Measurements from ENCODE around the gene PHYHD1. TPM values are rescaled to one million over a fixed set of nuclear protein-coding genes. Genes with fewer than 3 reads are reported as not detected.

The PHYHD1 gene
- total and polyA plus RNA-seq, 2 donors = 9.7 to 25.6 TPM

DNA sequence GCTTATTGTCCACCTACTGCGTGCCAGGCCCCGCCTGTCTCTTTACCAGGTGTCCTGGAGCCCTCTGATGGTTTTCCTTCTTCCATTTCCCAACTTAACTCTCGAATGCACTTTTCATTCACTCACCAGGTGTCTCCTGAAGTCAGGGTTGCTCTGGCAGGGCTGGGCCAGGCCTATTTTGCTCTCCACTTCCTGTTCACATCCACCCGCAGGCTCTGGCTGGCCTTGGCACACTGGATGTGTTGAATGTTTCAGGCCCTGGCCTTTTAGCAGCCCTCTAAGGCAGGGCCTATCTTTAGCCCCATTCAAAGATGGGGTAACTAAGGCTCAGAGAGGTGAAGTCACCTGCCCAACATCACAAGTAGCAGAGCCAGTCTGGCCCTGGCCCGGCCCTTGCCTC is 22.4 kb upstream of the PHYHD1 start:
- peaks cover 0 to 2% of the 10 kb centered on the region in 2 donors for H3K9me3 ChIP-seq (ENCODE audit: control insufficient read depth in 2 of 2, insufficient read depth in 1 of 2, low read length in 1 of 2)
- H3K27me3 ChIP-seq (ENCODE audit: control insufficient read depth in 2 of 2, insufficient read depth in 1 of 2, low read length in 1 of 2) = no peaks in the 10 kb centered on the region
- H3K4me3 ChIP-seq (ENCODE audit: low read length in 2 of 2) = no peak overlapping the region
- peak overlapping the region; percentile 86 to 90 for H3K27ac ChIP-seq (ENCODE audit: low read depth in 1 of 2, low read length in 1 of 2)
- H3K36me3 ChIP-seq (ENCODE audit: control insufficient read depth in 2 of 2, insufficient read depth in 2 of 2, low read length in 1 of 2) = peaks cover 26 to 31% of the 10 kb centered on the region in 2 donors
- 70% methylated on average over 5 of the region's 5 CpGs for WGBS
- H3K4me1 ChIP-seq (ENCODE audit: control insufficient read depth in 2 of 2, insufficient read depth in 2 of 2, low read length in 2 of 2) = peaks cover 39 to 57% of the 10 kb centered on the region in 2 donors
- DNase-seq (ENCODE audit: low read depth in 6 of 9, low spot score in 9 of 9) = peak in 1 of 9 donors; percentile 29

DNA sequence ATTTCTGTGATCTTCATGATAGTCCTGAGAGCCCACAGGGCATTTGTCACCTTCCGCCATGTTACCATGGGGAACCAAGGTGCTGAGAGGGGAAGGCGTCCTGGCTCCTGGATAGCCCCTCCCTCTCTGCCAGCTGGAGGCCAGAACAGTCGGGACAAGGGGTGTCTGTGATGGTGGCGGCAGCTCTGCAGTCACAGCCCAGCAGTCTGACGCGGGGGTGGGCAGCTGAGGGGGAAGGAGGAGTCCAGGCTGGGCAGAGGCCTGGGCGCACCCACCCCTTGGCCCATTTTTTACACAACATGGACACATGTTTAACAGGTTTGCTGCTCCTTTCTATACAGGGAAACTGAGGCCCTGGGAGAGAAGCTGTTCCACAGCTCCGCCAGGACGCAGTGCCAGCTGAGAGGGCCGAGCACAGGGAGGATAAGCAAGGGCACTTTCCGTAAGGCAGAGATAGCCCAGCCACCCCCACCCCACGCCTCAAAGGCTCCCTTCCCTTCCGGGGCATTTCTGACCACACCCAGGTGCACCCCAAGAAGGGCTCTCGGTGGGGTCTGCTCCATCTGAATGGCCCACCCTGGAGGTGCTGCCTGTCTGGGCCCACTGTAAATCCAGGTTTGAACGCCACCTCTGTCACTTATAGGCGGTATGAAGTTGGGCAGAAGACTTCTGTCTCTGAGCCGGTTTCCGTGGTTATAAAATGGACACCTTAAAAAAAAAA is 21.8 kb upstream of the PHYHD1 start:
- no peak for DNase-seq (ENCODE audit: low read depth in 6 of 9, low spot score in 9 of 9)
- Histone ChIP-seq H3K27ac (ENCODE audit: low read depth in 1 of 2, low read length in 1 of 2) (peak overlapping the region; percentile 86 to 90), H3K4me1 (ENCODE audit: control insufficient read depth in 2 of 2, insufficient read depth in 2 of 2, low read length in 2 of 2) (peaks cover 39 to 64% of the 10 kb centered on the region in 2 donors), H3K4me3 (ENCODE audit: low read length in 2 of 2) (no peak overlapping the region), H3K9me3 (ENCODE audit: control insufficient read depth in 2 of 2, insufficient read depth in 1 of 2, low read length in 1 of 2) (peaks cover 0 to 2% of the 10 kb centered on the region in 2 donors), H3K36me3 (ENCODE audit: control insufficient read depth in 2 of 2, insufficient read depth in 2 of 2, low read length in 1 of 2) (peaks cover 24 to 26% of the 10 kb centered on the region in 2 donors), H3K27me3 (ENCODE audit: control insufficient read depth in 2 of 2, insufficient read depth in 1 of 2, low read length in 1 of 2) (no peaks in the 10 kb centered on the region)
- 88% methylated on average over 18 of the region's 18 CpGs for WGBS

DNA sequence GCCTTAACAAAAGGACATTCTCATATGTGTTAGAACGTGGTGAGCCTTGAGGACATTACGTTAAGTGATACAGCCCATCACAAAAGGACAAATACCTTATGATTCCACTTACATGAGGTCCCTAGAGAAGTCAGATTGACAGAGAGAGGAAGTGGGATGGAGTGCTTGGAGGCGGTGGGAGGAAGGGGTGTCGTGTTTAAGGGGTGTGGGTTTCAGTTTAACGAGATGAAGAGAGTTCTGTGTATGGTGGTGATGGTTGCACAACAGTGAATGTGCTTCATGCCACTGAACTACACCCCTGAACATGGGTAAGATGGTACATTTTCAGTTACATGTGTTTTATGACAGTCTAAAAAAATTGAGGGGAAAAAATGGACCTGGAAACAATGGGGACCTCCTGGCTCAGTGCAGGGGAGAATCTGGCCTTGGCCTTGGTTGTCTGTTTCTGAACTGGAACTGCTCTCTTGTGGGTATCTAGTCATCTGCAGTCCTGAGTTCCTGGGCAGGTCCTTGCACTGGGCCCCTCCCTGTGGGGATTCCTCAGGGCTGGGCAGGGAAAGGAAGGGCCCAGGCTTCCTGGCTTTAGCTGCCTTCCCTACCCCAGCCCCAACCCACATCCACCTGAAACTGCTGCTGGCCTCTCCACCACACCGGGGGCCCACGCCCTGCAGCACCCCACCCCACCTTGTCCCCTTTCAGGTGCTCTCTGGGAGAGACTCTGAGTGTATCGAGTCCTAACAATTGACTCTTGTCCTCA is 21.0 kb upstream of the PHYHD1 start:
- peaks cover 0 to 2% of the 10 kb centered on the region in 2 donors for H3K9me3 ChIP-seq (ENCODE audit: control insufficient read depth in 2 of 2, insufficient read depth in 1 of 2, low read length in 1 of 2)
- DNase-seq (ENCODE audit: low read depth in 6 of 9, low spot score in 9 of 9) = peak in 1 of 9 donors; percentile 50
- 29% methylated on average over 8 of the region's 8 CpGs for WGBS
- H3K27me3 ChIP-seq (ENCODE audit: control insufficient read depth in 2 of 2, insufficient read depth in 1 of 2, low read length in 1 of 2) = no peaks in the 10 kb centered on the region
- peaks cover 22 to 24% of the 10 kb centered on the region in 2 donors for H3K36me3 ChIP-seq (ENCODE audit: control insufficient read depth in 2 of 2, insufficient read depth in 2 of 2, low read length in 1 of 2)
- peaks cover 39 to 69% of the 10 kb centered on the region in 2 donors for H3K4me1 ChIP-seq (ENCODE audit: control insufficient read depth in 2 of 2, insufficient read depth in 2 of 2, low read length in 2 of 2)
- H3K4me3 ChIP-seq (ENCODE audit: low read length in 2 of 2) = no peak overlapping the region
- peak overlapping the region; percentile 86 to 90 for H3K27ac ChIP-seq (ENCODE audit: low read depth in 1 of 2, low read length in 1 of 2)

DNA sequence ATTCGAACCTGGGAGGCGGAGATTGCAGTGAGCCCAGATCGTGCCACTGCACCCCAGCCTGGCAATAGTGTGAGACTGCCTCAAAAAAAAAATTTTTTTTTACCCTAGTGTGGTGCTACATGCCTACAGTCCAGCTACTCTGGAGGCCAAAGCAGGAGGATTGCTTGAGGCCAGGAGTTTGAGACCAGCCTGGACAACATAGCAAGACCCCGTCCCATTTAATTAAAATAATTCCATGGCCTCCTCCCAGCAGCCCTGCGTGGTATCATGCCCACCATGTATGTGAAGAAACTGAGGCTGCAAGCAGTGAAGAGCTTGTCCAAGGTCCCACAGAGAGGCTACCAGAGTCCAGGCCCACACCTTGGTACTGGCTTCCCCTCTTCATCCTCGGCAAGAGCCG is 19.4 kb upstream of the PHYHD1 start:
- peaks cover 0 to 2% of the 10 kb centered on the region in 2 donors for H3K9me3 ChIP-seq (ENCODE audit: control insufficient read depth in 2 of 2, insufficient read depth in 1 of 2, low read length in 1 of 2)
- peak overlapping the region; percentile 97 to 99 for H3K27ac ChIP-seq (ENCODE audit: low read depth in 1 of 2, low read length in 1 of 2)
- H3K36me3 ChIP-seq (ENCODE audit: control insufficient read depth in 2 of 2, insufficient read depth in 2 of 2, low read length in 1 of 2) = peaks cover 13 to 14% of the 10 kb centered on the region in 2 donors
- H3K4me3 ChIP-seq (ENCODE audit: low read length in 2 of 2) = no peak overlapping the region
- H3K27me3 ChIP-seq (ENCODE audit: control insufficient read depth in 2 of 2, insufficient read depth in 1 of 2, low read length in 1 of 2) = no peaks in the 10 kb centered on the region
- peaks cover 39 to 69% of the 10 kb centered on the region in 2 donors for H3K4me1 ChIP-seq (ENCODE audit: control insufficient read depth in 2 of 2, insufficient read depth in 2 of 2, low read length in 2 of 2)
- DNase-seq (ENCODE audit: low read depth in 6 of 9, low spot score in 9 of 9) = no peak
- WGBS = 92% methylated on average over 7 of the region's 7 CpGs

DNA sequence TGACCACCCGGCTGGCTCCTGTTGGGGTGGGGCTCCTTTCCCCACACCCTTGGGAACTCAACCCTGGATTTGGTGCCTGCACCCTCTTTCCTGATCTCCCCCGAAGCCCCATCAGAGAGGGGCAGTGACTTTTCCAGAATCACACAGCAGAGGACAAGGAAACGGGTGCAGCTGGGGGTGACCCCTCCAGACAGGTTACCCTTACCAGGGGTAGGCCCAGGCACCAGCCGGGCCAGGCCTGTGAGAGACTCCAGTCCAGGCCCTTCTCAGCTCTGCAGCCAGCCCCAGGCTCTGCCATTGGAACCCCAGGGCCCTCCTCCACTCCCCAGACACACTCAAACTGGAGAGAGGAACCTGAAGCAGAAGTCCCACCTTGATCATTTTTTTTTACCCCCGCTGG is 19.0 kb upstream of the PHYHD1 start:
- Histone ChIP-seq H3K27ac (ENCODE audit: low read depth in 1 of 2, low read length in 1 of 2) (peak overlapping the region; percentile 97 to 99), H3K9me3 (ENCODE audit: control insufficient read depth in 2 of 2, insufficient read depth in 1 of 2, low read length in 1 of 2) (peaks cover 0 to 2% of the 10 kb centered on the region in 2 donors), H3K36me3 (ENCODE audit: control insufficient read depth in 2 of 2, insufficient read depth in 2 of 2, low read length in 1 of 2) (peaks cover 15 to 16% of the 10 kb centered on the region in 2 donors), H3K4me1 (ENCODE audit: control insufficient read depth in 2 of 2, insufficient read depth in 2 of 2, low read length in 2 of 2) (peaks cover 39 to 69% of the 10 kb centered on the region in 2 donors), H3K4me3 (ENCODE audit: low read length in 2 of 2) (no peak overlapping the region), H3K27me3 (ENCODE audit: control insufficient read depth in 2 of 2, insufficient read depth in 1 of 2, low read length in 1 of 2) (no peaks in the 10 kb centered on the region)
- no peak for DNase-seq (ENCODE audit: low read depth in 6 of 9, low spot score in 9 of 9)
- WGBS = 73% methylated on average over 5 of the region's 5 CpGs

DNA sequence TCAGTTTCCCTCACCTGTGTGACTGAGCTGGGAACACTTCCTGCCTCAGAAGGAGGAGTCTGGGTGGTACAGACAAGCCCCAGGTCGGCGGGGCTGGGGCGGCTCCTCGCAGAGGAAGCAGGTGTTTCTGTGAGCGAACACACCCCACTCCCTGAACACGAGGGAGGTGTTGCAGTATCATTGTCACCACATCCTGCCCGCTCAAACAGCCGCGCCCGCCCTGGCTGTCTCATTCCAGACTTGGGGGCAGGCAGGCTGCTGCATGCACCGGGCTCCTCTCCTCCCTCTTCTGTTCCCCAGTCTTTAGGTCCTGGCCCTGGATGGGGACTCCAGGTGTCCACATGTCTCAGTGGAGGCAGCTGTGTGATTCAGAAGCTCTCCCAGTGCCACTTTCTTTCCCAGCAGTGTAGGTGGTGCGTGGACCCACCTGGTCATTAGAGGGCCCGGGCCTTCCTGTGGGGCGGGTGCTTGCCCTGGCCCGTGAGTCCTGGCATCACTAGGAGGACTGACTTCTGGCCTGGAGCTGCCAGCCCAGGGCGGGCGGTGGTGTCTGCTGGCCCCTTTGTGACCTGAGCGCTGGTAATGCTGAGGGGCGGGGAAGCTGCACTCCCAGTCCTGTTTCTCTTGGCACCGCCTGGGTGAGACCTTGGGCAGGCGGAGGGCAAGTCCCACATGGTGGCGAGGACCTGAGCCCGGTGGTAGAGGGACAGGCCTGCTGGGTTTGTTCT is 18.3 kb upstream of the PHYHD1 start:
- H3K27me3 ChIP-seq (ENCODE audit: control insufficient read depth in 2 of 2, insufficient read depth in 1 of 2, low read length in 1 of 2) = no peaks in the 10 kb centered on the region
- peaks cover 0 to 2% of the 10 kb centered on the region in 2 donors for H3K9me3 ChIP-seq (ENCODE audit: control insufficient read depth in 2 of 2, insufficient read depth in 1 of 2, low read length in 1 of 2)
- H3K36me3 ChIP-seq (ENCODE audit: control insufficient read depth in 2 of 2, insufficient read depth in 2 of 2, low read length in 1 of 2) = peaks cover 16 to 19% of the 10 kb centered on the region in 2 donors
- WGBS = 36% methylated on average over 23 of the region's 23 CpGs
- DNase-seq (ENCODE audit: low read depth in 6 of 9, low spot score in 9 of 9) = peak; percentile 67 to 95 (median 84)
- peak overlapping the region; percentile 14 to 25 for H3K4me3 ChIP-seq (ENCODE audit: low read length in 2 of 2)
- peaks cover 39 to 69% of the 10 kb centered on the region in 2 donors for H3K4me1 ChIP-seq (ENCODE audit: control insufficient read depth in 2 of 2, insufficient read depth in 2 of 2, low read length in 2 of 2)
- H3K27ac ChIP-seq (ENCODE audit: low read depth in 1 of 2, low read length in 1 of 2) = peak overlapping the region; percentile 97 to 99

DNA sequence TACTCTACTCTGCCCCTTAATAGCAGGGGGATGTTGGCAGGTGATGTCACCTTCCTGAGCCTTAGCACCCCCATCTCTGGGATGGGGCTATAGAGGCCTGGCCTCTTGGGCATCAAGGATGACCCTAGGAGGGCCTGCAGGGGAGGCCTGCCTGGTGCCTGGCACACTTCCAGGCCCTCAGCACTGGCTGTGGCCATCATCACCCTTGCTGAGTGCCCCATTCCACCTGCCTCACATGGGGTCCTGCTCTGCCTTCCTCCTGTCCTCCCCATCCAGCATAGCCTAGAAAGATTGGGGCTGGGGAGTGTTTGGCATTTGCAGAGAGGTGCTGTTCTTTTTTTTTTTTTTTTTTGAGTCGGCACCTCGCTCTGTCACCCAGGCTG is 17.7 kb upstream of the PHYHD1 start:
- Histone ChIP-seq H3K36me3 (ENCODE audit: control insufficient read depth in 2 of 2, insufficient read depth in 2 of 2, low read length in 1 of 2) (peaks cover 22 to 24% of the 10 kb centered on the region in 2 donors), H3K27me3 (ENCODE audit: control insufficient read depth in 2 of 2, insufficient read depth in 1 of 2, low read length in 1 of 2) (no peaks in the 10 kb centered on the region), H3K27ac (ENCODE audit: low read depth in 1 of 2, low read length in 1 of 2) (peak overlapping the region; percentile 97 to 99), H3K9me3 (ENCODE audit: control insufficient read depth in 2 of 2, insufficient read depth in 1 of 2, low read length in 1 of 2) (peaks cover 0 to 2% of the 10 kb centered on the region in 2 donors), H3K4me3 (ENCODE audit: low read length in 2 of 2) (no peak overlapping the region), H3K4me1 (ENCODE audit: control insufficient read depth in 2 of 2, insufficient read depth in 2 of 2, low read length in 2 of 2) (peaks cover 39 to 65% of the 10 kb centered on the region in 2 donors)
- WGBS = 97% methylated on average over 2 of the region's 2 CpGs
- peak in 1 of 9 donors; percentile 23 for DNase-seq (ENCODE audit: low read depth in 6 of 9, low spot score in 9 of 9)

DNA sequence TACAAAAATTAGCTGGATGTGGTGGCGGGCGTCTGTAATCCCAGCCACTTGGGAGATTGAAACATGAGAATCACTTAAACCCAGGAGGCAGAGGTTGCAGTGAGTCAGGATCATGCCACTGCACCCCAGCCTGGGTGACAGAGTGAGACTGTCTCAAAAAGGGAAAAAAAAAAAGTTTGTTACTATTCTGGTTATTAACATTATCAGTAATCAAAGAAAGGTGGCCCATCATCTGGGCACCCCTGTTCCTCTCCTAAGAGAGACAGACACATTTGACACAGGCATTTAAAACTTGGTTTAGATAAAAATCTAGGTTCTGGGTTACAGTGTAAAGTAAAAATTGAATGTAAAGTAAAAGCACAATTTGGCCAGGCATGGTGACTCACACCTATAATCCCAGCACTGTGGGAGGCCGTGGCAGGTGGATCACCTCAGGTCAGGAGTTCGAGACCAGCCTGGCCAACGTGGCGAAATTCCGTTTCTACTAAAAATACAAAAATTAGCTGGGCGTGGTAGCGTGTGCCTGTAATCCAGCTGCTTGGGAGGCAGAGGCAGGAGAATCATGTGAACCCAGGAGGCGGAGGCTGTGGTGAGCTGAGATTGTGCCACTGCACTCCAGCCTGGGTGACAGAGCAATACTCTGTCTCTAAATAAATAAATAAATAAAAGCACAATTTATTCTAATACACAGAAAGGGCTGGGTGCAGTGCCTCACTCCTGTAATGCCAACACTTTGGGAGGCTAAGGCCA is 16.7 kb upstream of the PHYHD1 start:
- DNase-seq (ENCODE audit: low read depth in 6 of 9, low spot score in 9 of 9) = no peak
- no peak overlapping the region for H3K27ac ChIP-seq (ENCODE audit: low read depth in 1 of 2, low read length in 1 of 2)
- H3K4me3 ChIP-seq (ENCODE audit: low read length in 2 of 2) = no peak overlapping the region

More for the DNA sequence above, 16.7 kb upstream of the PHYHD1 start:
- WGBS = 96% methylated on average over 10 of the region's 10 CpGs
- peaks cover 0 to 2% of the 10 kb centered on the region in 2 donors for H3K9me3 ChIP-seq (ENCODE audit: control insufficient read depth in 2 of 2, insufficient read depth in 1 of 2, low read length in 1 of 2)
- H3K27me3 ChIP-seq (ENCODE audit: control insufficient read depth in 2 of 2, insufficient read depth in 1 of 2, low read length in 1 of 2) = no peaks in the 10 kb centered on the region
- peaks cover 28 to 31% of the 10 kb centered on the region in 2 donors for H3K36me3 ChIP-seq (ENCODE audit: control insufficient read depth in 2 of 2, insufficient read depth in 2 of 2, low read length in 1 of 2)
- H3K4me1 ChIP-seq (ENCODE audit: control insufficient read depth in 2 of 2, insufficient read depth in 2 of 2, low read length in 2 of 2) = peaks cover 30 to 55% of the 10 kb centered on the region in 2 donors
